C4-2B (cell line): ENCODE results near the gene RESP18.

ENCODE experiments used
- CTCF ChIP-seq: fragments of 450-650 bp; conservative IDR thresholded peaks from 2 replicates; pipeline ENCODE4 v1.5.1; 2017; ENCODE audit warnings: mild to moderate bottlenecking
- ZFX ChIP-seq: fragments of 450-650 bp; IDR thresholded peaks from 2 replicates; pipeline ENCODE4 v1.6.1; 2017

- TF ChIP-seq CTCF (no peak), ZFX (no peak)
These were observed at the start of gene RESP18 for GRCh38 chr2:219332542-219332941.
